H1 (cell line): ENCODE data around the gene ACTA2. TPM values are rescaled to one million over a fixed set of nuclear protein-coding genes. Genes with fewer than 3 reads are reported as not detected.

Experiments
- CTCF ChIA-PET: fragments of 300-600 bp; sonication (Branson Sonifier 250); formaldehyde crosslinking; loops from one replicate; lab custom pipeline; 2021; ENCODE audit not compliant: partially characterized antibody; lab: Charles Lee
- POLR2A ChIA-PET: fragments of 300-600 bp; sonication (Branson Sonifier 250); formaldehyde crosslinking; loops from one replicate; lab custom pipeline; 2021; ENCODE audit warnings: inconsistent platforms; ENCODE audit not compliant: partially characterized antibody; lab: Charles Lee
- DNase-seq, 2 experiments: peaks; one replicate each; pipeline versions ENCODE4 v3.0.0 to v3.0.0-alpha.2; 2010 to 2022; ENCODE audit warnings: low spot score in 2 of 2, low read depth in 1 of 2, mixed read lengths in 1 of 2
- FAIRE-seq: peaks from 2 replicates; lab custom pipeline; 2011; peaks lifted over from hg19 to GRCh38; lab: Jason Lieb, UNC
- H2AFZ ChIP-seq: 2 replicates; pipeline ENCODE4 v1.8.1; 2012; ENCODE audit warnings: low read length, inconsistent platforms
- H2AK5ac ChIP-seq: 2 replicates; pipeline ENCODE4 v1.6.1; 2013; ENCODE audit warnings: low read depth, low read length
- H2BK120ac ChIP-seq: replicated peaks from 2 replicates; pipeline ENCODE3; 2013; ENCODE audit warnings: low read depth, low read length, inconsistent platforms
- H2BK12ac ChIP-seq: 2 replicates; pipeline ENCODE4 v1.6.1; 2013; ENCODE audit warnings: low read depth, low read length
- H2BK15ac ChIP-seq: 2 replicates; pipeline ENCODE4 v1.6.1; 2013; ENCODE audit warnings: low read length
- H2BK20ac ChIP-seq: 2 replicates; pipeline ENCODE4 v1.6.1; 2013; ENCODE audit warnings: low read length
- H2BK5ac ChIP-seq: 2 replicates; pipeline ENCODE4 v1.6.1; 2013; ENCODE audit warnings: low read depth, low read length
- H3K14ac ChIP-seq: 2 replicates; pipeline ENCODE4 v1.6.1; 2013; ENCODE audit warnings: inconsistent platforms; ENCODE audit not compliant: insufficient read length
- H3K18ac ChIP-seq: 2 replicates; pipeline ENCODE4 v1.6.1; 2013; ENCODE audit warnings: low read length; ENCODE audit errors: extremely low read depth
- H3K23ac ChIP-seq: 2 replicates; pipeline ENCODE4 v1.6.1; 2013; ENCODE audit warnings: inconsistent platforms; ENCODE audit not compliant: insufficient read length
- H3K23me2 ChIP-seq: 2 replicates; pipeline ENCODE4 v1.6.1; 2013; ENCODE audit warnings: low read depth, low read length
- H3K27ac ChIP-seq: 2 replicates; pipeline ENCODE4 v1.6.1; 2011; ENCODE audit warnings: low read depth, low read length, inconsistent platforms
- H3K27me3 ChIP-seq, 4 experiments: replicated peaks in 1 of 4; 1 replicate in 1 of 4; 2 replicates in 3 of 4; pipeline versions ENCODE4 v1.6.1 to v1.8.1; 2011 to 2013; ENCODE audit warnings: low read length in 3 of 4, mild to moderate bottlenecking in 3 of 4, inconsistent platforms in 2 of 4, mixed read lengths in 2 of 4, moderate library complexity in 1 of 4; ENCODE audit not compliant: control insufficient read depth in 3 of 4, insufficient read depth in 3 of 4; ENCODE audit errors: extremely low read depth in 1 of 4
- H3K36me3 ChIP-seq, 4 experiments: 2 replicates each; pipeline versions ENCODE4 v1.6.1 to v1.8.1; 2011 to 2013; ENCODE audit warnings: mild to moderate bottlenecking in 4 of 4, low read length in 3 of 4, moderate library complexity in 2 of 4, control low read depth in 1 of 4, inconsistent platforms in 1 of 4; ENCODE audit not compliant: insufficient read depth in 4 of 4, control insufficient read depth in 2 of 4
- H3K4ac ChIP-seq: replicated peaks from 2 replicates; pipeline ENCODE3; 2013; ENCODE audit warnings: low read length, low read depth, mixed read lengths, inconsistent platforms; ENCODE audit not compliant: insufficient read length
- H3K4me1 ChIP-seq, 4 experiments: replicated peaks in 1 of 4; 1 replicate in 1 of 4; 2 replicates in 3 of 4; pipeline versions ENCODE4 v1.6.1 to v1.8.1; 2011 to 2013; ENCODE audit warnings: low read length in 3 of 4, inconsistent platforms in 2 of 4, mixed read lengths in 1 of 4; ENCODE audit not compliant: insufficient read depth in 4 of 4, control insufficient read depth in 3 of 4
- H3K4me2 ChIP-seq, 2 experiments: 2 replicates each; pipeline versions ENCODE4 v1.6.1 to v1.8.1; 2011 to 2013; ENCODE audit warnings: low read depth in 2 of 2, low read length in 2 of 2, control low read depth in 1 of 2, inconsistent platforms in 1 of 2, mild to moderate bottlenecking in 1 of 2; ENCODE audit not compliant: insufficient read depth in 1 of 2
- H3K4me3 ChIP-seq, 4 experiments: fragments of 200-600, 300-600 bp in 1 of 4; sonication (generic), shearing (Covaris generic), sonication (Bioruptor Twin) in 1 of 4; 2 replicates each; pipeline versions ENCODE4 v1.5.1 to v1.8.1; 2011 to 2016; ENCODE audit warnings: low read length in 4 of 4, low read depth in 3 of 4, control low read depth in 2 of 4, inconsistent platforms in 2 of 4, mild to moderate bottlenecking in 2 of 4, mixed read lengths in 1 of 4, moderate library complexity in 1 of 4; ENCODE audit not compliant: insufficient read depth in 2 of 4; ENCODE audit errors: extremely low read depth in 1 of 4
- H3K56ac ChIP-seq: replicated peaks from 2 replicates; pipeline ENCODE3; 2013; ENCODE audit warnings: low read depth, mild to moderate bottlenecking, mixed read lengths, low read length, inconsistent platforms; ENCODE audit not compliant: insufficient read length
- H3K79me1 ChIP-seq: 2 replicates; pipeline ENCODE4 v1.6.1; 2013; ENCODE audit warnings: low read depth, low read length, control low read depth
- H3K79me2 ChIP-seq, 2 experiments: 2 replicates each; pipeline versions ENCODE4 v1.6.1 to v1.8.1; 2012 to 2013; ENCODE audit warnings: low read length in 2 of 2, mild to moderate bottlenecking in 2 of 2, inconsistent platforms in 1 of 2; ENCODE audit not compliant: insufficient read depth in 2 of 2, control insufficient read depth in 1 of 2
- H3K9ac ChIP-seq, 4 experiments: replicated peaks in 1 of 4; 1 replicate in 1 of 4; 2 replicates in 3 of 4; pipeline versions ENCODE4 v1.6.1 to v1.8.1; 2011 to 2013; ENCODE audit warnings: low read depth in 3 of 4, low read length in 3 of 4, control low read depth in 2 of 4, mild to moderate bottlenecking in 2 of 4, moderate library complexity in 2 of 4, inconsistent platforms in 1 of 4; ENCODE audit errors: extremely low read depth in 1 of 4
- H3K9me3 ChIP-seq, 2 experiments: 2 replicates each; pipeline versions ENCODE4 v1.6.1 to v1.8.1; 2012 to 2013; ENCODE audit warnings: mild to moderate bottlenecking in 2 of 2, moderate library complexity in 2 of 2, control low read depth in 1 of 2, inconsistent platforms in 1 of 2, low read depth in 1 of 2, low read length in 1 of 2, mixed read lengths in 1 of 2; ENCODE audit not compliant: insufficient read depth in 2 of 2
- H4K20me1 ChIP-seq, 2 experiments: replicated peaks in 1 of 2; 2 replicates each; pipeline versions ENCODE3 to v1.8.1; 2011 to 2013; ENCODE audit warnings: inconsistent platforms in 2 of 2, low read length in 2 of 2, mild to moderate bottlenecking in 1 of 2; ENCODE audit not compliant: insufficient read depth in 2 of 2, control insufficient read depth in 1 of 2
- H4K5ac ChIP-seq: 2 replicates; pipeline ENCODE4 v1.6.1; 2013; ENCODE audit warnings: low read length, low read depth, mixed read lengths, inconsistent platforms; ENCODE audit not compliant: insufficient read length
- H4K8ac ChIP-seq: 2 replicates; pipeline ENCODE4 v1.8.0; 2013; ENCODE audit warnings: mild to moderate bottlenecking, moderate library complexity, low read length, inconsistent platforms; ENCODE audit not compliant: insufficient read depth; ENCODE audit errors: extremely low read depth
- H4K91ac ChIP-seq: replicated peaks from 2 replicates; pipeline ENCODE3; 2013; ENCODE audit warnings: low read length, mixed read lengths, inconsistent platforms; ENCODE audit not compliant: insufficient read length
- GABPA ChIP-seq: IDR thresholded peaks from 2 replicates; pipeline ENCODE4 v1.6.1; 2011; ENCODE audit warnings: mild to moderate bottlenecking, low read length, moderate library complexity, borderline replicate concordance; ENCODE audit not compliant: insufficient read depth
- JUND ChIP-seq: IDR thresholded peaks from 2 replicates; pipeline ENCODE4 v1.6.1; 2011; ENCODE audit warnings: mild to moderate bottlenecking, improper control_type of control experiment, low read length
- RAD21 ChIP-seq, 2 experiments: IDR thresholded peaks in 1 of 2; conservative IDR thresholded peaks in 1 of 2; 2 replicates each; pipeline ENCODE4 v1.6.1; 2011; ENCODE audit warnings: low read depth in 2 of 2, low read length in 2 of 2, improper control_type of control experiment in 1 of 2, inconsistent platforms in 1 of 2, mild to moderate bottlenecking in 1 of 2, moderate library complexity in 1 of 2
- SP4 ChIP-seq: IDR thresholded peaks from 2 replicates; pipeline ENCODE4 v1.6.1; 2012; ENCODE audit warnings: low read length, inconsistent platforms
- TBP ChIP-seq: IDR thresholded peaks from 2 replicates; pipeline ENCODE4 v1.6.1; 2011; ENCODE audit warnings: low read depth, low read length, improper control_type of control experiment
- WGBS, 2 experiments: shearing (Covaris generic) in 1 of 2; methylation state at CpG; one replicate each; pipeline versions ENCODE4 v1.1.6 to v1.1.7; 2013 to 2015; ENCODE audit warnings: low lambda C conversion rate in 2 of 2, mixed read lengths in 2 of 2, inconsistent platforms in 1 of 2, low coverage in 1 of 2, missing lambda C conversion rate in 1 of 2; ENCODE audit not compliant: insufficient replicate concordance in 2 of 2, insufficient coverage in 1 of 2, insufficient read length in 1 of 2; ENCODE audit errors: extremely low coverage in 1 of 2, missing lambda C conversion rate in 1 of 2; 5-methylcytosine and 5-hydroxymethylcytosine counted together
- polyA plus RNA-seq, 7 experiments: library from polyadenylated mRNA; depleted of rRNA in 3 of 7; stranded (reverse) in 5 of 7; unstranded in 2 of 7; fragments of >200 nt in 5 of 7; fragments of 200-250 nt in 2 of 7; gene quantifications; 1 replicate in 5 of 7; 2 replicates in 1 of 7; 4 replicates in 1 of 7; pipeline versions ENCODE4 v1.2.1 to v1.2.3, GENCODE V29; 2011 to 2013; ENCODE audit warnings: missing spikeins in 2 of 7, mixed read lengths in 2 of 7
- total RNA-seq: library from RNA; stranded (reverse); fragmentation: NEBNext Ultra II Directional; extraction: Animal tissue kit (Norgen Biotek cat#: 25700); gene quantifications from 2 replicates; pipeline ENCODE4 v1.2.1, GENCODE V29; 2021

ACTA2 gene
- total and polyA plus RNA-seq, 2 of the 8 experiments (the other 6 are each of a cell fraction or from before 2014, with no cell fraction given) = 3.5 to 8.9 TPM

GRCh38 chr10:88901984-88902789 lies 50.4 kb downstream of the ACTA2 start:
- DNase-seq (no peak), FAIRE-seq (no peak)
- Histone ChIP-seq H3K36me3 (no peaks in the 10 kb centered on the region), H3K4me1 (peaks cover 0 to under 1% (median 0%) of the 10 kb centered on the region in 4 experiments; a peak in 2 of 7 replicates), H4K5ac (no peak overlapping the region), H4K91ac (no peak overlapping the region), H3K79me1 (no peaks in the 10 kb centered on the region), H3K79me2 (no peaks in the 10 kb centered on the region), H3K4me2 (no peak overlapping the region), H3K56ac (no peak overlapping the region), H3K27me3 (no peaks in the 10 kb centered on the region), H3K27ac (no peak overlapping the region), H2AK5ac (no peak overlapping the region), H3K4me3 (no peak overlapping the region), H3K23me2 (no peaks in the 10 kb centered on the region), H3K9me3 (no peaks in the 10 kb centered on the region), H3K18ac (no peak overlapping the region), H2BK15ac (no peak overlapping the region), H2BK120ac (no peak overlapping the region), H2AFZ (no peak overlapping the region), H3K14ac (no peak overlapping the region), H4K8ac (no peak overlapping the region), H3K23ac (no peak overlapping the region), H3K4ac (no peak overlapping the region), H2BK5ac (no peak overlapping the region), H3K9ac (no peak overlapping the region), H2BK12ac (no peak overlapping the region), H4K20me1 (no peaks in the 10 kb centered on the region), H2BK20ac (no peak overlapping the region)
- TF ChIP-seq SP4 (no peak), JUND (no peak), TBP (no peak), RAD21 (IDR thresholded peaks at IDR 0.05 in 1 of 2, conservative IDR thresholded peaks at IDR 0.05 in 1 of 2; ENCODE audit: low read depth in 2 of 2, low read length in 2 of 2) (no peak), GABPA (no peak)
- POLR2A ChIA-PET = no interaction called here
- WGBS, 2 experiments = 92% methylated on average over 11 of the region's 11 CpGs; no CpG with 5 or more reads in 1 of the 2 experiments
- CTCF ChIA-PET = interaction anchor here (1.4 to 6.3 kb wide), 3 partner anchors 30 to 75 kb away, joined by 3 to 45 read pairs (median 3); no protein-coding TSS in a partner anchor
